OCI-LY1 (cell line): Measurements from ENCODE around the gene RAB14.

Experiments used
- CTCF ChIP-seq: fragments of 200-600 bp; sonication (generic), shearing (Covaris generic); IDR thresholded peaks from 2 replicates; pipeline ENCODE4 v1.5.1; 2017; ENCODE audit warnings: mild to moderate bottlenecking, antibody characterized with exemption, low read length, moderate library complexity, mixed read lengths
- EZH2 ChIP-seq: fragments of 200-600 bp; sonication (generic), shearing (Covaris generic); IDR thresholded peaks from 2 replicates; pipeline ENCODE4 v1.8.0; 2017; ENCODE audit warnings: borderline replicate concordance, mixed run types, mild to moderate bottlenecking, antibody characterized with exemption, low read length, moderate library complexity, mixed read lengths

GRCh38 chr9:121239851-121240250 is 38.2 kb upstream of the RAB14 start:
- no peak for TF ChIP-seq CTCF
- TF ChIP-seq EZH2, result no peak
